ENCODE measurements around the gene SORCS2. TPM values are rescaled to one million over a fixed set of nuclear protein-coding genes. Genes with fewer than 3 reads are reported as not detected.
A peak's percentile ranks its signal among the peaks of the same experiment; 100 is the strongest.

Gene SORCS2
- total RNA-seq, 1 donor from 2014 or later, result 10.9 TPM

- Mint-ChIP-seq H3K4me3 (ENCODE audit: unreplicated experiment) (no peak overlapping the region), H3K27me3 (ENCODE audit: low read depth) (peaks cover 6% of the 10 kb centered on the region), H3K9me3 (ENCODE audit: low read depth) (no peaks in the 10 kb centered on the region), H3K27ac (ENCODE audit: unreplicated experiment) (peak overlapping the region; percentile 86), H3K4me1 (ENCODE audit: low read depth) (peaks cover 12% of the 10 kb centered on the region), H3K36me3 (ENCODE audit: low read depth) (no peaks in the 10 kb centered on the region)
- TF ChIP-seq CTCF (IDR thresholded peaks at IDR 0.05), result no peak
- DNase-seq (ENCODE audit: low spot score), result no peak
Observed at GRCh38 chr4:7236847-7237246, 44.5 kb downstream of the SORCS2 start.

GRCh38 chr4:7237873-7238272 lies 45.5 kb downstream of the SORCS2 start:
- Mint-ChIP-seq H3K36me3 (ENCODE audit: low read depth) (no peaks in the 10 kb centered on the region), H3K4me1 (ENCODE audit: low read depth) (peaks cover 12% of the 10 kb centered on the region), H3K27me3 (ENCODE audit: low read depth) (peaks cover 8% of the 10 kb centered on the region), H3K4me3 (ENCODE audit: unreplicated experiment) (no peak overlapping the region), H3K9me3 (ENCODE audit: low read depth) (no peaks in the 10 kb centered on the region), H3K27ac (ENCODE audit: unreplicated experiment) (no peak overlapping the region)
- no peak for DNase-seq (ENCODE audit: low spot score)
- TF ChIP-seq CTCF (IDR thresholded peaks at IDR 0.05), result no peak

- Mint-ChIP-seq H3K4me1 (ENCODE audit: low read depth) (peaks cover 12% of the 10 kb centered on the region), H3K9me3 (ENCODE audit: low read depth) (no peaks in the 10 kb centered on the region), H3K36me3 (ENCODE audit: low read depth) (no peaks in the 10 kb centered on the region), H3K27ac (ENCODE audit: unreplicated experiment) (no peak overlapping the region), H3K27me3 (ENCODE audit: low read depth) (peaks cover 11% of the 10 kb centered on the region), H3K4me3 (ENCODE audit: unreplicated experiment) (no peak overlapping the region)
- DNase-seq (ENCODE audit: low spot score), result no peak
- TF ChIP-seq CTCF (IDR thresholded peaks at IDR 0.05), result peak; percentile 36
Observed at GRCh38 chr4:7238300-7238960, 46.1 kb downstream of the SORCS2 start.

GRCh38 chr4:7239101-7239820 lies 46.9 kb downstream of the SORCS2 start:
- no peak for DNase-seq (ENCODE audit: low spot score)
- Mint-ChIP-seq H3K4me1 (ENCODE audit: low read depth) (peaks cover 12% of the 10 kb centered on the region), H3K27me3 (ENCODE audit: low read depth) (peaks cover 11% of the 10 kb centered on the region), H3K4me3 (ENCODE audit: unreplicated experiment) (no peak overlapping the region), H3K36me3 (ENCODE audit: low read depth) (no peaks in the 10 kb centered on the region), H3K27ac (ENCODE audit: unreplicated experiment) (no peak overlapping the region), H3K9me3 (ENCODE audit: low read depth) (no peaks in the 10 kb centered on the region)
- TF ChIP-seq CTCF (IDR thresholded peaks at IDR 0.05), result no peak

- H3K36me3 Mint-ChIP-seq (ENCODE audit: low read depth), result no peaks in the 10 kb centered on the region
- H3K4me3 Mint-ChIP-seq (ENCODE audit: unreplicated experiment), result no peak overlapping the region
- H3K27ac Mint-ChIP-seq (ENCODE audit: unreplicated experiment), result no peak overlapping the region
- H3K27me3 Mint-ChIP-seq (ENCODE audit: low read depth), result peaks cover 11% of the 10 kb centered on the region
- no peaks in the 10 kb centered on the region for H3K9me3 Mint-ChIP-seq (ENCODE audit: low read depth)
- H3K4me1 Mint-ChIP-seq (ENCODE audit: low read depth), result peaks cover 12% of the 10 kb centered on the region
- no peak for DNase-seq (ENCODE audit: low spot score)
- no peak for TF ChIP-seq CTCF (IDR thresholded peaks at IDR 0.05)
Observed at GRCh38 chr4:7239844-7240243, 47.5 kb downstream of the SORCS2 start.

Measured in chondrocyte (in vitro differentiated cells).